Stimulated activated naive CD8-positive, alpha-beta T cell treated with anti-CD3 and anti-CD28 coated beads, Interleukin-15, Interleukin-2, amounts not matched to agents 100 ng/mL and 50 ng/mL, for 24 hours (primary cell): ENCODE measurements around the gene SLC9A5.

Source experiments
- H3K27ac Mint-ChIP-seq: one replicate; pipeline ENCODE4 v1.8.0; 2021; ENCODE audit warnings: mild to moderate bottlenecking, mixed read lengths
- H3K27me3 Mint-ChIP-seq: one replicate; pipeline ENCODE4 v1.8.0; 2021; ENCODE audit warnings: mixed read lengths
- H3K36me3 Mint-ChIP-seq: one replicate; pipeline ENCODE4 v1.8.0; 2021; ENCODE audit warnings: low read depth, mixed read lengths
- H3K4me1 Mint-ChIP-seq: one replicate; pipeline ENCODE4 v1.8.0; 2021; ENCODE audit warnings: low read depth, mixed read lengths
- H3K4me3 Mint-ChIP-seq: one replicate; pipeline ENCODE4 v1.8.0; 2021; ENCODE audit warnings: mild to moderate bottlenecking, mixed read lengths
- H3K9me3 Mint-ChIP-seq: one replicate; pipeline ENCODE4 v1.8.0; 2021; ENCODE audit warnings: mixed read lengths

The SLC9A5 gene

GRCh38 chr16:67277294-67277998 lies 28.7 kb downstream of the SLC9A5 start:
- H3K4me3 Mint-ChIP-seq: peak overlapping the region; percentile 91
- H3K27me3 Mint-ChIP-seq: no peaks in the 10 kb centered on the region
- no peaks in the 10 kb centered on the region for H3K9me3 Mint-ChIP-seq
- H3K4me1 Mint-ChIP-seq: peaks cover 26% of the 10 kb centered on the region
- peak overlapping the region; percentile 90 for H3K27ac Mint-ChIP-seq
- H3K36me3 Mint-ChIP-seq: peaks cover 19% of the 10 kb centered on the region

GRCh38 chr16:67277999-67278772 lies 29.4 kb downstream of the SLC9A5 start:
- Mint-ChIP-seq H3K4me3 (peak overlapping the region; percentile 91), H3K4me1 (peaks cover 26% of the 10 kb centered on the region), H3K9me3 (no peaks in the 10 kb centered on the region), H3K27ac (peak overlapping the region; percentile 91), H3K36me3 (peaks cover 24% of the 10 kb centered on the region), H3K27me3 (no peaks in the 10 kb centered on the region)

GRCh38 chr16:67278773-67279295 lies 30.1 kb downstream of the SLC9A5 start:
- no peaks in the 10 kb centered on the region for H3K27me3 Mint-ChIP-seq
- no peaks in the 10 kb centered on the region for H3K9me3 Mint-ChIP-seq
- H3K36me3 Mint-ChIP-seq: peaks cover 31% of the 10 kb centered on the region
- peak overlapping the region; percentile 91 for H3K27ac Mint-ChIP-seq
- peak overlapping the region; percentile 91 for H3K4me3 Mint-ChIP-seq
- H3K4me1 Mint-ChIP-seq: peaks cover 26% of the 10 kb centered on the region

- peak within 1 kb of the TSS; percentile 91 for H3K27ac Mint-ChIP-seq
- H3K4me3 Mint-ChIP-seq: peak within 1 kb of the TSS; percentile 91
- H3K4me1 Mint-ChIP-seq: peaks cover 26% of the 10 kb centered on the region
- H3K27me3 Mint-ChIP-seq: no peaks in the 10 kb centered on the region
- H3K36me3 Mint-ChIP-seq: peaks cover 33% of the 10 kb centered on the region
- no peaks in the 10 kb centered on the region for H3K9me3 Mint-ChIP-seq
Observed at GRCh38 chr16:67279296-67280089, 30.7 kb downstream of the SLC9A5 start, which contains the start of gene PLEKHG4. PLEKHG4 (plus strand) TSS chr16:67279532; CDS start chr16:67280045, 513 bp downstream.

GRCh38 chr16:67280090-67281015 lies 31.6 kb downstream of the SLC9A5 start:
- H3K4me1 Mint-ChIP-seq: peaks cover 26% of the 10 kb centered on the region
- H3K27me3 Mint-ChIP-seq: no peaks in the 10 kb centered on the region
- H3K27ac Mint-ChIP-seq: peak overlapping the region; percentile 52
- no peaks in the 10 kb centered on the region for H3K9me3 Mint-ChIP-seq
- H3K36me3 Mint-ChIP-seq: peaks cover 31% of the 10 kb centered on the region
- peak overlapping the region; percentile 69 for H3K4me3 Mint-ChIP-seq

GRCh38 chr16:67281536-67282446 lies 33.0 kb downstream of the SLC9A5 start:
- Mint-ChIP-seq H3K9me3 (no peaks in the 10 kb centered on the region), H3K36me3 (peaks cover 22% of the 10 kb centered on the region), H3K27ac (no peak overlapping the region), H3K4me3 (no peak overlapping the region), H3K27me3 (no peaks in the 10 kb centered on the region), H3K4me1 (peaks cover 20% of the 10 kb centered on the region)

GRCh38 chr16:67282447-67282805 lies 33.6 kb downstream of the SLC9A5 start:
- H3K27ac Mint-ChIP-seq: no peak overlapping the region
- H3K27me3 Mint-ChIP-seq: no peaks in the 10 kb centered on the region
- H3K36me3 Mint-ChIP-seq: peaks cover 16% of the 10 kb centered on the region
- no peaks in the 10 kb centered on the region for H3K9me3 Mint-ChIP-seq
- no peak overlapping the region for H3K4me3 Mint-ChIP-seq
- H3K4me1 Mint-ChIP-seq: peaks cover 14% of the 10 kb centered on the region

- Mint-ChIP-seq H3K36me3 (peaks cover 13% of the 10 kb centered on the region), H3K4me1 (peaks cover 9% of the 10 kb centered on the region), H3K27me3 (no peaks in the 10 kb centered on the region), H3K9me3 (no peaks in the 10 kb centered on the region), H3K27ac (no peak overlapping the region), H3K4me3 (no peak overlapping the region)
Observed at GRCh38 chr16:67283039-67283825, 34.5 kb downstream of the SLC9A5 start.

- Mint-ChIP-seq H3K27me3 (no peaks in the 10 kb centered on the region), H3K36me3 (peaks cover 13% of the 10 kb centered on the region), H3K4me3 (no peak overlapping the region), H3K27ac (no peak overlapping the region), H3K4me1 (peaks cover 6% of the 10 kb centered on the region), H3K9me3 (no peaks in the 10 kb centered on the region)
Observed at GRCh38 chr16:67283826-67284555, 35.2 kb downstream of the SLC9A5 start.

GRCh38 chr16:67284699-67285646 lies 36.2 kb downstream of the SLC9A5 start:
- Mint-ChIP-seq H3K36me3 (peaks cover 13% of the 10 kb centered on the region), H3K27me3 (no peaks in the 10 kb centered on the region), H3K27ac (no peak overlapping the region), H3K4me3 (no peak overlapping the region), H3K9me3 (no peaks in the 10 kb centered on the region), H3K4me1 (peaks cover 11% of the 10 kb centered on the region)

- no peaks in the 10 kb centered on the region for H3K9me3 Mint-ChIP-seq
Observed at GRCh38 chr16:67286441-67287235, 37.9 kb downstream of the SLC9A5 start.

More at GRCh38 chr16:67286441-67287235, 37.9 kb downstream of the SLC9A5 start:
- no peak overlapping the region for H3K4me3 Mint-ChIP-seq
- no peak overlapping the region for H3K27ac Mint-ChIP-seq
- H3K4me1 Mint-ChIP-seq: peaks cover 12% of the 10 kb centered on the region
- peaks cover 13% of the 10 kb centered on the region for H3K36me3 Mint-ChIP-seq
- H3K27me3 Mint-ChIP-seq: no peaks in the 10 kb centered on the region
